ENCODE measurements around the gene COL20A1.
A peak's percentile ranks its signal among the peaks of the same experiment; 100 is the strongest.

The COL20A1 gene

DNA sequence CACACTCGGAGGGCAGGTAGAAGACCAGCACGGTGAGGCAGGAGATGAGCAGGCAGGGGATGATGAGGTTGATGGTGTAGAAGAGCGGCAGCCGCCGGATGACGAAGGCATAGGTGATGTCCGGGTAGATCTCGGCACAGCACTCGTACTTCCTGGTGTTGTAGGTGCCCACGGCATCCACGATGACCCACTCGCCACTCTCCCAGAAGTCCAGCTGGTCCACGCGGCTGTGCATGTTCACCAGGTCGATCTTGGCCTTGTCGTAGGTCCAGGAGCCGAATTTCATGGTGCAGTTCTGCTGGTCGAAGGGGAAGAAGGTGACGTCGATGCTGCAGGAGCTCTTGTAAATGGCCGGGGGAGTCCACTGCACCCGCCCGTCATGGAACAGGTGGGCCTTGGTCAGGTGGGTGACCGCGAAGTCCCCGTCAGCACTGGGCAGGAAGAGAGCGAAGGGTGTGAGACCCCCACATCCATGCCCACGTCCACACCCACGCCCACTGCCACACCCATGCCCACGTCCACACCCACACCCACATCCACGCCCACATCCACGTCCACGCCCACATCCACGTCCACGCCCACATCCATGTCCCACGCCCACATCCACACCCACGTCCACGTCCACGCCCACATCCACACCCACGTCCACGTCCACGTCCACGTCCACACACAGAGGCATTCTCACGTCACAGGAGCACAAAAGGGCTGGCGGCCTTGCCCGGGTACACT is 57.8 kb downstream of the COL20A1 start:
- H3K4me1 Mint-ChIP-seq, result no peaks in the 10 kb centered on the region
- H3K4me3 Mint-ChIP-seq, result no peak overlapping the region
- ATAC-seq, result no peak
- no peaks in the 10 kb centered on the region for H3K27me3 Mint-ChIP-seq
- DNase-seq, result no peak
- peaks cover 11% of the 10 kb centered on the region for H3K9me3 Mint-ChIP-seq
- H3K36me3 Mint-ChIP-seq (ENCODE audit: low read depth), result no peaks in the 10 kb centered on the region
- peak overlapping the region; percentile 52 for H3K27ac Mint-ChIP-seq

DNA sequence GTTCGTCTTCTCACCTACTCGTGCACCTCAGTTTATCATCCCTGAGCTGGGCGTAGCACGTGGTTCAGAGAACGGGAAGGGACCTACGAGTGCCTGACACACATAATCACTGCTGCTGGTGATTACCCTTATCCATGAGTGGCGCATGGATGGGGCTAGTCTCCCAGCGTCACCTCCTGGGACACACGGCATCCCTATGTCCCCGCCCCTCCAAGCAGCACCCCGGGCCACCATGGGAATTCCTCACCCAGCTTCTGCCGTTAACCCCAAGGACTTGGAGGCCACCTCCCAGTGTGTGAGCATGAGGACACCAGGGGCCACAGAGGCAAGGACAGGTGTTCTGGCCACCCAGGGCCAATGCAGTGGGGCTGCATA is 58.3 kb downstream of the COL20A1 start:
- ATAC-seq (no peak), DNase-seq (no peak)
- Mint-ChIP-seq H3K36me3 (ENCODE audit: low read depth) (no peaks in the 10 kb centered on the region), H3K27ac (peak overlapping the region; percentile 52), H3K4me1 (no peaks in the 10 kb centered on the region), H3K4me3 (no peak overlapping the region), H3K27me3 (no peaks in the 10 kb centered on the region), H3K9me3 (peaks cover 11% of the 10 kb centered on the region)

DNA sequence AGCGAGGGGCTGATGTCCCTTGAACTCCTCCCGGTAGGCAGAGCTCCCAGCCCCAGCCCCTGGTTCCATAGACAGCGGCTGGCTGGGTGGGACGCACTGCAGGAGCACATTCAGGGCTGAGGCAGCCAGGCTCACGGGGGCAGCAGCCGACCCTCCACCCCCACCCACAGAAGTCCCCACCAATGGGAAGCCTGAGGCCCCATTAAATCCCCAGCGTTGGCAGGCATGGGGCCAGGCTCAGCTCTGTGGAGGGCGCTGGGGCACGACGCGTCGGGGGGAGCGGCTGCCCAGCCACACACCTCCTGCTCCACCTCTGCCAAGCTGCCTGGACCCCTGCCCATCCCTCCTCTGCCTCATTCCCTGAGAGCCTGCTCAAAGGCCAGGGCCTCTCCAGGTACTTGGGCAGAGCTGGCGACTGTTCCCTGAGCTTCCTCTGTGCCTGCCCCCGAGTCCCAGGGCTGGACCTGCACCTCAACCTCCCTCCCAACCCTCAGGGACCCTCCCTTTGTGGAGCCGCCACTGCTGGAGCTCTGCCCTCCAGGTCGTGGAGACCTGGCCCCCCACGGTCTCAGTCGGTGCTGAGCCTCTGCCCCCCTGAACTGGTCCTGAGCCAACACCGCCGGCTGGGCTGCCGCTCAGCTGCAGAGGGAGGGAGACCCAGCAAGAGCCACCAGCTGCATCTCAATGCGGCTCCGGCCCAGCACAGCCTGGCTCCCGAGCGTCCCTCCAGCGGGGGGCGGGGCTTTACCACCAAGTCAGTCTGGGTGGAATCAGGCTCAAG is 59.0 kb downstream of the COL20A1 start:
- DNase-seq (no peak), ATAC-seq (no peak)
- no peaks in the 10 kb centered on the region for H3K27me3 Mint-ChIP-seq
- H3K36me3 Mint-ChIP-seq (ENCODE audit: low read depth), result no peaks in the 10 kb centered on the region
- H3K4me3 Mint-ChIP-seq, result no peak overlapping the region
- H3K4me1 Mint-ChIP-seq, result no peaks in the 10 kb centered on the region
- H3K27ac Mint-ChIP-seq, result no peak overlapping the region
- H3K9me3 Mint-ChIP-seq, result peaks cover 11% of the 10 kb centered on the region

DNA sequence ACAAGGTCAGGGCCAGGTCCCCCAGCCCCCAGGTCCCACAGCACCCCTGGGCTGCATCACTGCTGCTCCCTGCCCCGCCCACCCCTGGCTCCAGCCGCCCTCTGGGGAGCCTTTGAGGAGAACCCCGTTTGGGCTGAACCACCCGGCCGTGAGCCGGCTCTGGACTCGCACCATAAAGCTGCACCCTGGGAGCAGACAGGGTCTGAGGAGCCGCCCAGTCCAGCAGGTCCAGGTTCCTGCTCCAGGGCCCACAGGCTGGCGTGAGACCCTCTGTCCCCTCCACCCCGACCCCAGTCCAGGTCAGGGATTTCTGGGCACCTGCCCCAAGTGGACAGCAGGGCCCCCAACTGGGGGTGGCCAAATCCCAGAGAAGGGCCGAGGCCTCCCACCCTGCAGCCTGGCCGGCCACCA is 59.8 kb downstream of the COL20A1 start:
- DNase-seq (no peak), ATAC-seq (no peak)
- H3K36me3 Mint-ChIP-seq (ENCODE audit: low read depth), result no peaks in the 10 kb centered on the region
- H3K27ac Mint-ChIP-seq, result no peak overlapping the region
- H3K27me3 Mint-ChIP-seq, result no peaks in the 10 kb centered on the region
- H3K9me3 Mint-ChIP-seq, result peaks cover 11% of the 10 kb centered on the region
- H3K4me3 Mint-ChIP-seq, result no peak overlapping the region
- no peaks in the 10 kb centered on the region for H3K4me1 Mint-ChIP-seq

DNA sequence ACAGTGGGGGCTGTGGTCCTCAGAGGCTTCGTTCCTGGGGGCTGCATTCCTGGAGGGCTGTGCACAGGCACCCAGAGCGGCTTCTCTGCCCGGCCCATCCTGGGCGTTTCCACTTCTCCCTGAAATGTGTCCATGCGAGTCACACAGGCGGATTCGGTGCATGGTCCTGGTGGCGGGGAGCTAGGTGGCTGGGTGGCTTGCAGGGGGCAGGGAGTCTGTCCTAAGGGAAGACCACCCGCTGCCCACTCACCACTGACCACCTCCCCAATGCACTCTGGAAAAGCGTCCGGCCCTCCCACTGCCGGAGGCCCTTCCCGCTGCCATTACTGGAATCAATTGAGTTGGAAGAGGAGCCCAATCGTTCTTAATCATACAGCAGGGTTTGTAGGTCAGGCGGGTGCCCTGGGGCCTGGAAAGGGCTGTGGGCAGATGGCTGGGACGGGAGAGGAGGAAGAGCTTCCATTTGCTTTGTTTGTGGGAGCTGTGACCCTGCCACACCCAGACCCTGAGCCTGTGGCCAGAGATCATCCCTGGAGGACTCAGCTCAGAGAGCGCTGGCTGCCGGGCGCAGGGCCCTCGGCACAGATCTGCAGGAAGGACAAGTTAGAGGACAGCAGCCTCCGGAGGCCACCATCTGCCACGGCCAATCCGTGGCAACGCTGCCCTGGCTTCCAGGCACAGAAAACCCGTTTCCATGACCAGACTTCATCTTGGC is 61.8 kb downstream of the COL20A1 start:
- Mint-ChIP-seq H3K9me3 (peaks cover 11% of the 10 kb centered on the region), H3K27ac (no peak overlapping the region), H3K4me3 (no peak overlapping the region), H3K36me3 (ENCODE audit: low read depth) (no peaks in the 10 kb centered on the region), H3K4me1 (no peaks in the 10 kb centered on the region), H3K27me3 (peaks cover 6% of the 10 kb centered on the region)
- no peak for DNase-seq
- ATAC-seq, result no peak

DNA sequence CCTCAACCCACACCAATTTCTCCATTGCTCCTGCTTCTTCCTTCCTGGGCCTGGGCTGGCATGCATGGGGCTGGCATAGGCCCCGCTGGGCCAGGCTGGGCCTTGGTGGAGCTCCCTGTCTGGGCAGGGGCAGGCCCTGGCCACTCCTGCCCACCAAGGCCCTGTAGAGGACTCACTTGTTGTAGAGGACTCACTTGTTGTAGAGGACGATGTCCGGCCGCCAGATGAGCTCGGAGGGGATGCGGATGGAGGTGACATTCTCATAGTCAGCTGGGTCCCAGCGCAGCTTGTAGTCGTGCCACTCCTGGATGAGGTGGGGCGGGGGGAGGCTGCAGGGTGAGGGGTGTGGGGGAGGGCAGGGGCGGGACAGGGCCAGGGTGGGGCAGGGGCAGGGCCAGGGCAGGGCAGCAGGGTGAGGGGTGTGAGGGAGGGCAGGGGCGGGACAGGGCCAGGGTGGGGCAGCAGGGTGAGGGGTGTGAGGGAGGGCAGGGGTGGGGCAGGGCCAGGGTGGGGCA is 62.9 kb downstream of the COL20A1 start:
- H3K4me1 Mint-ChIP-seq, result no peaks in the 10 kb centered on the region
- H3K9me3 Mint-ChIP-seq, result peaks cover 3% of the 10 kb centered on the region
- no peak overlapping the region for H3K4me3 Mint-ChIP-seq
- H3K36me3 Mint-ChIP-seq (ENCODE audit: low read depth), result no peaks in the 10 kb centered on the region
- ATAC-seq (no peak), DNase-seq (no peak)
- no peak overlapping the region for H3K27ac Mint-ChIP-seq
- H3K27me3 Mint-ChIP-seq, result peaks cover 9% of the 10 kb centered on the region

DNA sequence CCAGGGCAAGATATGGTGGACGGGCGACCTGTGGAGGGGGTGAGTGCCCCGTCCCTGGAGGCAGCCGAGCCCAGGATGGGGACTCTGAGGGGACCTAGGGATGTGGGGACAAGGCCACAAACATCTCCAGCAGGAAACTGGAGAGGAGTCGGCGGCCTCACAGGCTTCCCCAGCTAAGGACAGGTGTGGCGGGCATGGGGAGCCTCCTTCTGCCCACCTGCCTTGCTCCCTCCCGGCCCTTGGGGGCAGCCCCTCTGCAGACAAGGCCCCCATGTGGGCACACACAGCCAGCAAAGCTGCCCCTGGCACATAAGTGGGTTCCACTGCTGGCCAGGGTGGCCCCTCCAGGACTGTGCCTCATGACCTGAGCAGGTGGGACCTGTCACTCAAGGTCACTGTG is 63.5 kb downstream of the COL20A1 start:
- no peak overlapping the region for H3K27ac Mint-ChIP-seq
- H3K4me3 Mint-ChIP-seq, result no peak overlapping the region
- H3K4me1 Mint-ChIP-seq, result no peaks in the 10 kb centered on the region
- H3K36me3 Mint-ChIP-seq (ENCODE audit: low read depth), result no peaks in the 10 kb centered on the region
- H3K27me3 Mint-ChIP-seq, result peaks cover 9% of the 10 kb centered on the region
- H3K9me3 Mint-ChIP-seq, result no peaks in the 10 kb centered on the region
- DNase-seq (no peak), ATAC-seq (no peak)

DNA sequence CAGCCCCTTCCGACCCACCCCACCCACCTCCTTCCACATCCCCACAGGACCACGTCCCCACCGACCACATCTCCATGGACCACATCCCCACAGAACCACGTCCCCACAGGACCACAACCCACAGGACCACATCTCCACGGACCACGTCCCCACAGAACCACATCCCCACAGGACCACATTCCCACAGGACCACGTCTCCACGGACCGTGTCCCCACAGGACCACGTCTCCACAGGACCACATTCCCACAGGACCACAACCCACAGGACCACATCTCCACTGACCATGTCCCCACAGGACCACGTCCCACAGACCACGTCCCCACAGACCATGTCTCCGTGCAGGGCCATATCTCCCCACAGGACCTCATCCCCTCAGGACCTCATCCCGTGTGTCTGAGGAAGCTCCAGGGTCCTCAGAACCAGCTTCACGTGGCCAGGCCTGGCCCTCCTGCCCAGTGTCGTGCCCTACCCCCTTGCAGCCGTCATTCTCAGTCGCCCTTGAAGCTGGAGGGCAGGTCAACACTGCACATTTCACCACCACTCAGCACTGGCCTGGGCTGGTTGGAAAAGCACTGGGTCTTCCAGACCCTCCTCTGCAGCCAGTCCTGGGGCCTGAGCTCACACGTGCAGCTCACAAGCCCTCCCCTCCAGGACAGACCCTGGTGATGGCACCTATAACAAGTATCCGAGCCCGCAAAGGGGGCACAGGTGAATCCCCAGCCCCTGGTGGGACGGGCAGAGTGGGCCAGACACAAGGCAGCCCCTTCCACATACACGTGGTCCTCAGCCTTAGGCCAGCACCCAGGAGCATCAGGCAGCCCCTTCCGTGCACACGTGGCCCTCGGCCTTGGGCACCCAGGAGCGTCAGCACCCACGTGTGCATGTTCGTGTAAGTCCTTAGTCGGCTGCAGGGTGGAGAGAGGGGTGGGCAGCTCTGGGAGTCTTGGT is 64.2 kb downstream of the COL20A1 start:
- no peak for DNase-seq
- Mint-ChIP-seq H3K36me3 (ENCODE audit: low read depth) (no peaks in the 10 kb centered on the region), H3K4me3 (no peak overlapping the region), H3K4me1 (no peaks in the 10 kb centered on the region), H3K27me3 (peaks cover 10% of the 10 kb centered on the region), H3K27ac (no peak overlapping the region), H3K9me3 (no peaks in the 10 kb centered on the region)
- no peak for ATAC-seq

DNA sequence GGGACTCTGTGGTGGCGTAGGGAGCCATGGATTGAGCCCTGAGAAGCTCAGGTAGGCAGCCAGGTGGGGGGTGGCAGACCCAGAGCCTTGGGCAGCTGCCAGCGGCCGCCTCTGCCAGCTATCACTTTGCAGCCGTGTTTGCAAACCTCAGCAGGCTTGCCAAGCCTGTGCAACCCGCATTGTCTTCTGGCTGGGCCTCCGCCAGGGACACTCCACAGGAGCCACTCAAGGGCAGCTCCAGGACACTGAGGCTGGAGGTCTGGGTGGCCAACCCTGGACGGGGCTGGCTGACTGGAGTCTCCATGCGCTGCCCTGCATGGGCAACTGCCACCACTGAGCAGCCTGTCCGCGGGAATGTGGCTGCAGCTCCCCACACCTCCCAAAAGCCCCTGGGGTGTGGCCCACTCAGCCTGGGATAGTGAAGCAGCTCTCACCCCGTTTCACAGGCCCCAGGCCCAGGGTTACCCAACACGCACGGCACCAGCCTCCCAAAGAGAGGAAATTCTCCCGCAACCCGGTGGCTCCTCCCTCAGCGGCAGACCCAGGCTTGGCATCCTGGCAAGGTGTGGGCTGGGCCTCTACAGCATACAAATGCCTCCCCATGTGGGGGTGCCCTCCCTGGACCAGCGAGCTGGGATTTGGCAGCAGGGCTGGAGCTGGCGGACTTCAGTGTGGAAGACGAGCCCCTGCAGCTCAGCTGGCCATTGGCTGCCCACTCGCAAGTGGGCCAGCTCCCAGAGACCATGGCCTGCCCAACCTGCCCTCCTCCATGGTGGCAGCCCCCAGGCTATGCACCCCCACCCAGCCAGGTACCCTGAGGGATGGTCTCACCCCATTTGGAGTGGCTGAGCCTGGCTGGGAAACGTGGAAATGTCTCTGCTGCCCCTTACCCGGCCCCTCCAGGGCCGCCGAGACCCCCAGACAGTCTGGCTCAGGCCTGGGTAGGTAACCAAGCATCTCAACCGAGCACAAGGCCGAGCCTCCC is 65.2 kb downstream of the COL20A1 start:
- no peak for DNase-seq

DNA sequence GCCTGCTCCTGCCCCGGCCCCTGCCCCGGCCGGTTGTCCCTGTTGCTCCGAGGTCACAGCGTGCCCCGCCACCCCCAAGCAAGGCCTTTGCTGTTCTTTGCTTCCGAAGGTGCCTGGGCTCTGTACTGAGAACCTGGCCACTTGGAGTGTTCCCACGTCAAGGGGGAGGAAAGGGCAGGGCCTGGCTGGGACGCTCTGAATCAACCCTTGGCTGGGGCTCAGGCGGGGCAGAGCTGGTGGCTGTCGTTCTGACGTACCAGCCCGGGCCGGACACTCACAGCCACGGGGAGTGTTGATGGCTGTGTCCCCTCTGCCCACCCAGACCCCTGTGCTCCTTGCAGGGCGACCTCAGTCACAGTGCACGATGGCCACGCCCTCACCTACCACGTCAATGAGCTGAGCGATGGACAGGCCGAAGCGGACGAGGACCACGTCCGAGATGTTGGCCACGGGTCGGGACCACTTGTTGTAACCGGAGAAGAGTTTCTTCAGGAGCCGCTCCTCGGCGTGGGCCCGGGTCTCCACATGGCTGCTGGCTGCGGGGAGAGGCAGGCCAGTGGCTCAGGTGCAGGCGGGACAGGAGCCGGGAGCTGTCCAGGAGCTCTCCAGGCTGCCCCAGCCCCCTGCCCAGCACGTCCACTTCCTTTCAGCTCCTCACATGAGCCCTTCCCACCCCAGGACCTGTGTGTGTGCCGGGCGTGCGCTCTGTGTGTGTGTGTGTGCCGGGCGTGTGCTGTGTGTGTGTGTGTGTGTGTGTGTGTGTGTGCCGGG is 66.4 kb downstream of the COL20A1 start:
- no peak overlapping the region for H3K27ac Mint-ChIP-seq
- DNase-seq, result no peak
- no peaks in the 10 kb centered on the region for H3K9me3 Mint-ChIP-seq
- H3K27me3 Mint-ChIP-seq, result peaks cover 18% of the 10 kb centered on the region
- ATAC-seq, result no peak
- no peaks in the 10 kb centered on the region for H3K36me3 Mint-ChIP-seq (ENCODE audit: low read depth)
- no peaks in the 10 kb centered on the region for H3K4me1 Mint-ChIP-seq
- H3K4me3 Mint-ChIP-seq, result no peak overlapping the region

More for the DNA sequence above, 65.2 kb downstream of the COL20A1 start:
- Mint-ChIP-seq H3K27ac (no peak overlapping the region), H3K9me3 (no peaks in the 10 kb centered on the region), H3K27me3 (peaks cover 18% of the 10 kb centered on the region), H3K36me3 (ENCODE audit: low read depth) (no peaks in the 10 kb centered on the region), H3K4me3 (no peak overlapping the region), H3K4me1 (no peaks in the 10 kb centered on the region)
- ATAC-seq, result no peak

DNA sequence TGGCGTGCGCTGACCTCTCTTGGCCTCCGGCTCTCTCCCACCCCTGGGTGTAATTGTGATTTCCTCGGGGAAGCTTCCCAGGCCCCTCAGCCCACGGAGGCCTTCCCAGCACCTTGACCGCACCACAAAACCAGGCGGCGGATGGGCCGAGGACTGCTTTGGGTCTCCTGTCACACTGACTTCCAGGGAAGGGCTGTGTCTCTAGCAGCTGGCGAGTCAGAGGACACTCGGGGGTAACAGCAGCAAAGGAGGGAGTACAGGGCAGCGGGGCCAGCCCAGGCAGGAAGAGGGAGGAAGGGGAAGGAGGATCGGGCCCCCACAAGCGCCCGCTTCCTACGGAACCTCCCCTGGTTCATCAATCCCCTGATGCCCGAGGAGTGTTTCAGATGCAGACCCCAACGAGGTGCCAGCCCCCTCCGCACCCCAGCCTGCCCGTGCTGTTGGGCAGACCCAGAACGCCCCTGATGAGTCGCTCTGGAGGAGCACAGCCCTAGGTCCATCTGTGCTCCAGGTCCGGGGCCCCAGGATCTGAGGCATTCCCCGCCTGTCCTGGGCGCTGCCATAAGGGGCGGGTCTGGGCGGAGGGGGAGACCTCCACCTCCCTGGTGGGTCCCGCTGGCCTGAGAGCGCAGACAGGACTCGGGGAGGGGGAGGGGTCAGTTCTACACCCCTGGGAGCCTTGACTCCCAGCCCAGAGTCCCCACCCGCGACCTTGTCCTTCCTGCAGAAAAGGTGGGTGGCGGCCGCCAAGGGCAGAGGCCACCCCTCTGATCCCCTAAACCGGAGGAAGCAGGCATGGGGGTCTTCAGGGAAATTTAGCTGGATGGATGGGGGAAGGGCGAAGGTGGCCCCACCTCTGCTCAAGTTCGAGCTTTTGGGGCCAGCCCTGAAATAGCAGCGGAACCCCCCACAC is 67.2 kb downstream of the COL20A1 start:
- ATAC-seq, result no peak
- H3K9me3 Mint-ChIP-seq, result no peaks in the 10 kb centered on the region
- H3K27me3 Mint-ChIP-seq, result peaks cover 18% of the 10 kb centered on the region

More for the DNA sequence above, 67.2 kb downstream of the COL20A1 start:
- no peaks in the 10 kb centered on the region for H3K36me3 Mint-ChIP-seq (ENCODE audit: low read depth)
- no peak overlapping the region for H3K27ac Mint-ChIP-seq
- no peaks in the 10 kb centered on the region for H3K4me1 Mint-ChIP-seq
- DNase-seq, result no peak
- H3K4me3 Mint-ChIP-seq, result no peak overlapping the region
